ENCODE results near the gene OR2T2.
"Not testable (repeated sequence)": the region's sequence is repeated elsewhere in the genome, so short reads cannot be mapped to it uniquely, and the experiment has no call there.

- TF ChIP-seq CTCF, POLR2A (IDR thresholded peaks at IDR 0.05): not testable (repeated sequence)
These were observed 51.2 kb downstream of the OR2T2 start for GRCh38 chr1:248496661-248497060.
